ENCODE results near the gene LIG3.
A peak's percentile ranks its signal among the peaks of the same experiment; 100 is the strongest.
"Not testable (repeated sequence)": the region's sequence is repeated elsewhere in the genome, so short reads cannot be mapped to it uniquely, and the experiment has no call there.

LIG3 gene

GRCh38 chr17:34980353-34980680 is at the start of gene LIG3:
Gene LIG3, plus strand, starts transcription at chr17:34980512. Its CDS starts 2,494 bp downstream, at chr17:34983006.
- DNase-seq: peak; percentile 97

GRCh38 chr17:34950780-34951179 is 29.5 kb upstream of the LIG3 start:
- not testable (repeated sequence) for DNase-seq

GRCh38 chr17:34958438-34958837 is 21.9 kb upstream of the LIG3 start:
- no peak for DNase-seq

GRCh38 chr17:34961093-34961911 is 19.0 kb upstream of the LIG3 start, which contains the start of the genes CCT6B and ZNF830:
Gene CCT6B, minus strand, starts transcription at chr17:34961460. Its CDS starts 67 bp downstream, at chr17:34961393.
Gene ZNF830, plus strand, starts transcription at chr17:34961540. Its CDS starts 27 bp downstream, at chr17:34961567.
- DNase-seq: peak; percentile 93

GRCh38 chr17:34974179-34974578 is 6.1 kb upstream of the LIG3 start:
- DNase-seq: no peak

- no peak for DNase-seq
Measured at GRCh38 chr17:34974794-34975785, 5.2 kb upstream of the LIG3 start.

- no peak for DNase-seq
Measured at GRCh38 chr17:34979153-34979552, 1.2 kb upstream of the LIG3 start.

GRCh38 chr17:34979650-34980352 is 511 bp upstream of the LIG3 start:
- no peak for DNase-seq

GRCh38 chr17:34980681-34981537 is 597 bp downstream of the LIG3 start:
- peak; percentile 75 for DNase-seq

- no peak for DNase-seq
Measured at GRCh38 chr17:34981538-34982241, 1.4 kb downstream of the LIG3 start.

GRCh38 chr17:34987232-34987631 is 6.9 kb downstream of the LIG3 start:
- no peak for DNase-seq

- no peak for DNase-seq
Measured at GRCh38 chr17:34988644-34989043, 8.3 kb downstream of the LIG3 start.

- no peak for DNase-seq
Measured at GRCh38 chr17:34989473-34989872, 9.2 kb downstream of the LIG3 start.

GRCh38 chr17:34990921-34991365 is 10.6 kb downstream of the LIG3 start:
- no peak for DNase-seq

GRCh38 chr17:34991606-34992005 is 11.3 kb downstream of the LIG3 start:
- no peak for DNase-seq

- no peak for DNase-seq
Measured at GRCh38 chr17:34993031-34993430, 12.7 kb downstream of the LIG3 start.

- no peak for DNase-seq
Measured at GRCh38 chr17:34996422-34997285, 16.3 kb downstream of the LIG3 start.

GRCh38 chr17:34997355-34997862 is 17.1 kb downstream of the LIG3 start:
- peak; percentile 70 for DNase-seq

GRCh38 chr17:34998205-34998604 is 17.9 kb downstream of the LIG3 start:
- DNase-seq: peak; percentile 55

- no peak for DNase-seq
Measured at GRCh38 chr17:34999456-34999855, 19.1 kb downstream of the LIG3 start.

Data from left hindlimb (tissue), 1 donor.